Stimulated activated CD8-positive, alpha-beta memory T cell treated with anti-CD3 and anti-CD28 coated beads, Interleukin-4, amount 100 ng/mL, for 4 hours (primary cell): Measurements from ENCODE around the gene CORO2A.

Experiments used
- DNase-seq, 2 donors: peaks; one replicate each; pipeline ENCODE4 v3.0.0-alpha.2; 2020; ENCODE audit warnings: low read depth in 2 of 2, low spot score in 1 of 2

Gene CORO2A

DNA sequence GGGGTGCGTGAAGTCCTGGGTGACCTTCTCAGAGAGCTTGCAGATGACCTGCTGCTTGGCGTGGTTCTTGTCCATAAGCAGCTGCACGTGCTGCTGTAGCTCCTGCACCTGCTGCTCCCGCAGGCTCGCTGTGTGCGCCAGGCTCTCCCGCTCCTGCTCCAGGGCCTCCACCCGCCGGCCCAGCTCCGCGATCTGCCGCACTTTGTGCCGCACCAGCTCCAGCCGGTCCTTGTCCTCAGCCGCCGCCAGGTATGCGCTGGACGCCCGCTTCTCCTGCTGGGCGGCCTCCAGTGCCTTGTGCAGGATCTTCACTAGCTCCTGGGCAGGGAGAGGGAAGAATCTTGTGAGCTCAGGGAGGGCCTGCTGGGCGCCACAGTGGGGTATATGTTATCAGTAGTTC lies 28.5 kb upstream of the CORO2A start:
- no peak for DNase-seq

- no peak for DNase-seq
Observed at GRCh38 chr9:98219794-98220370, 27.4 kb upstream of the CORO2A start.

DNA sequence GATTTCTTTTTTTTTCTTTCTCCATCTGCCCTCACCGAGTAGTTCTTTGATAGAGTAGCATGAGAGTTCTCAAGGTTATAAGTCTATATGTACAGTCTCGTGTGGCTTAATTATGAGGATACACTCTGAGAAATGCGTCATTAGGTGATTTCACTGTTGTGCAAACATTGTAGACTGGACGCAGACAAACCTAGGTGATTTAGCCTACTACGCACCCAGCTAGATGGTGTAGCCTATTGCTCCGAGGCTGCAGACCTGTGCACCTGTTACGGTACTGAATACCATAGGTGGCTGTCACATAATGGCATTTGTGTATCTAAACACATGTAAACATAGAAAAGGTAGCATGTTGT lies 26.9 kb upstream of the CORO2A start:
- DNase-seq, result no peak

DNA sequence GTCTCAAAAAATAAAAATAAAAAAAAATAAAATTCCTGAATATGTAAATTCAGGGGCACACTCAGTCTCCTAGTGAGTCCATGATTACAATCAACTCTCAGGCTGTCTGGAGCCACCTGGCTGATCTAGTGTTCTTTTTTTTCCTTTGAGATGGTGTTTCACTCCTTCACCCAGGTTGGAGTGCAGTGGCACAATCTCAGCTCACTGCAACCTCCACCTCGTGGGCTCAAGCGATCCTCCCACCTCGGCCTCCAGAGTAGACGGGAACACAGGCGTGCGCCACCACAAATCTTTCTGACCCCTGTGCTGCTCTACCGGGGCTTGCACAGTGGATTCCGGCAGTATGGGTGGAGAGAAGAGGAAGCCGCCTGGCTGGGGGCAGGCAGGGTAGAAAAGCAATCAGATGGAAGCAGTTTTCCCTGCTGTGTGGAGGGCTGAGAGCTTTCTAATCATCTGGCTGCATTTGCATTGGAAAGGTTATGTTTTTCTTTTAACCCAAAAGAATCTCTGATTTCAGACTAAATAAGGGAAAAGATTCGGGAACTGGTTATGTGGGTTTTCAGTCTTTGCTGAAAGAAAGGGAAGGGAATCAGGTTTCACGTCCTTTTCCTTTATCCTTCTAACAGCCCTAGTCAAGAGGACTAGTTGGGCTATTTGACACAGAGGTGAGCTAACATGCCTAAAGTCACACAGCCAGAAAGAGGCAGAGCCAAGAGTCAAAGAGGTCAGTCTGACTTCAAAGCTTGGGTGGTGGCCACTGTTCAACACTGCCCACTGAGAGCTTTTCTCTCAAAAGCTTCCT lies 26.3 kb upstream of the CORO2A start:
- no peak for DNase-seq

DNA sequence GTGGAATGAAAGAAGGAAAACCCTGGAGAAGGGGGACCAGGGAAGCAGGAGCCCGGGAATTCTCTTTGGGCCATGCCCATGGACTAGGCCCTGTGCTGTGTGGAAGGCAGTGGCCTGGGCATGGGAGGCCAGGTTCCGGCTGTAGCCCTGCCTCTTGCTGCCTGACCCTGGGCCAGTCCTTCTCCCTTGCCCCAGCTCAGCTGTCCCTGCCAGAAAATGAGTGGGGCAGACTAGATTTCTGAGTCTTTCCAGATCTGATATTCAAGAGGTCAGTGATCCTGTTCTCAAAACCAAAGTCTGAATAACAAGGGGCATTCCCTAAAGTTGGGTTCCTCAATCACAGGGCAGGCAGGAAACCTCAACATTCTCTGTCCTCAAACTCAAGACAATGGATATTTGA lies 24.8 kb upstream of the CORO2A start:
- no peak for DNase-seq

DNA sequence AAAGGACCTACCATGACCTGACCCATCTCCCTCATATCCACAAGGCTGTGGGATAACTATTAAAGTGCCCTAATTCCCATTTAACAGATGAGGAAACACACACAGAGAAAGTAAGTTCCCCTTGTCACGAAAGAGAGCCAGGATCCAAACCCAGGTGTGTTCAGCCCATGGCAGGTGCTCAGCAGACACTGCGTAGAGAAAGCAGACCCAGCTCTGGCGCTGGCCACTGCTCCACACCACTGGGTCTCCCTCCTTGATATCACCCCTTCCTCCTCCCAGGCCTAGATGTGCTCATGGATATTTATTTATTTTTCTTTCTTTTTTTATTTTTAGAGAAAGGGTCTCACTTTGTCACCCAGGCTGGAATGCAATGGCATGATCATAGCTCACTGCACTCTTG lies 24.0 kb upstream of the CORO2A start:
- no peak for DNase-seq

- no peak for DNase-seq
Observed at GRCh38 chr9:98215821-98216220, 23.4 kb upstream of the CORO2A start.

GRCh38 chr9:98215271-98215670 lies 22.8 kb upstream of the CORO2A start:
- no peak for DNase-seq

- no peak for DNase-seq
Observed at GRCh38 chr9:98214811-98215210, 22.4 kb upstream of the CORO2A start.

- DNase-seq, result no peak
Observed at GRCh38 chr9:98211260-98211659, 18.8 kb upstream of the CORO2A start.

DNA sequence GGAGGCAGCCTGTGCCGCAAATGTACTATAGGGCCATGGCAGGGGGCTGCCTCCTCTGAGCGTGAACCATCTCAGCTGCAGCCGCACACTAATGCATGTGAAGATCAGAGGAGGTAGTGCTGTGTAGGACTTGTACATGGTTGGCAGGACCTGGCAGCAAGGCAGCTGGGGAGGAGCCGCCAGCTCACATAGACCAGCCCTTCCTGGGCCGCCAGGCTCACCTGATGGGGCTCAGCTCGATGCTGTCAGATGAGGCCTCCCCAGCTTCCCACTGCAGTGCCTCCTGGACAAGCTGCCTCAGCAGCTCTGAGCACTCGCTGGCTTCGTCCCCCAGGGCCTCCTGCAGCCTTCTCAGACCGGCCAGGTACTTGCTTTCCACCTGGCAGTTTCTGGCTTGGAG lies 18.0 kb upstream of the CORO2A start:
- DNase-seq, result no peak

GRCh38 chr9:98209530-98209929 lies 17.1 kb upstream of the CORO2A start:
- DNase-seq, result no peak

GRCh38 chr9:98208635-98209034 lies 16.2 kb upstream of the CORO2A start:
- DNase-seq, result no peak

DNA sequence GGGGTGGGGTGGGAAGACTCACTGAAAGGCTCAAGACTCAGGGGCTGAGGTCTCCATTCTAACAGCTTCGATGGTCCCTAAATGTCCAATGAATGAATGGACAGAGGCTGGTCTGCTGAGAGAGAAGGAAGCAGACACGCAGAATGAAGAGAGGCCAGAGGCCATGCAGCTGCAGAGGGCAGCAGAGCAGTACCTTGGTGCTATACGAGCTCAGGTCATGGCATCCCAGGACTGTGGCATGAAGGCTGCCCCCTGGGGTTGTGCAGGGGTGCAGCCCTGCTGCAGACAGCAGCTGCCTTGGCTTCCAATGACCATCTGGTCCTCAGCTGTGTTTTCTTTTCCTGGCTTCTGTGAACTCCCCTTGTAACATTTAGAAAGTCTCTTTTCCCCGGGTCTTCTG lies 15.2 kb upstream of the CORO2A start:
- no peak for DNase-seq

GRCh38 chr9:98206754-98207153 lies 14.3 kb upstream of the CORO2A start:
- DNase-seq, result no peak

DNA sequence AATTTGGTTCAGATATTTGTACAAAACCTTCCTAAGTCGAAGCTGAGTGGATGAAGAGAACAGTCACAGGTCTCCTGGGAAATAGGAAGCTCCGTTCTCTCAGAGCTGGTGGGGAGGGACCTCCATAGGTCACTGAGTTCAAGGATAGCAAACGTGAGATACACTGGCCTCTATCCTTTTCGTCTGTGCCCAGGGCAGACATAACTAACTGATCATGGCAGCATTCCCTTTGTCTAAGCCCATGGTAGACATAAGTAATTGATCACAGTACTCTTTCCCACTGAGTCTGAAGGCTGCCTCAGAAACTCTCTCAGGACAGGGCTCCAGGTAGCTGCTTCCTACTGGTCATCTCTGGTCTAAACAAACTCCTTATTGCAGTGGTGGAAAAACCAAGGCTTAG lies 12.3 kb upstream of the CORO2A start:
- DNase-seq, result no peak

GRCh38 chr9:98203153-98203552 lies 10.7 kb upstream of the CORO2A start:
- no peak for DNase-seq

- DNase-seq, result no peak
Observed at GRCh38 chr9:98202252-98202651, 9.8 kb upstream of the CORO2A start.

DNA sequence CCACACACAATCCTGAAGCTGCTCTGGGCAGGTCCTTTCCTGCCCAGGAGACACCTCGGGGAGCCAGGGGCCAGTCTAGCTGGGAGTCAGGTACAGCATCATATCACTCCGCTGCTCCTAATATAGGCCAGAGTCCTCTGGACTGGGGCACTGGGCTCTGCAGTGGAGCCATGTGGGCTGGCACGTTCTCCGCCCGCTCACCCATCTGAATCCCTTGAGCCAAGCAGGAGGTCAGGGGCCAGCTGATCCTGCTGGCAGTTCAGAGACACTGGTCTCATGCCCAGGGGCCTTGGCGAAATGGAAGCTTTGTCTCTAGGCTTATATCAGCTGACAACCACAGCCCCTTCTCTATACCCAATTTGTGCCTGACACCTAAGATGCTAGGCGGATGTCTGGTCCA lies 9.3 kb upstream of the CORO2A start:
- DNase-seq, result no peak

GRCh38 chr9:98201102-98201501 lies 8.7 kb upstream of the CORO2A start:
- DNase-seq, result no peak

DNA sequence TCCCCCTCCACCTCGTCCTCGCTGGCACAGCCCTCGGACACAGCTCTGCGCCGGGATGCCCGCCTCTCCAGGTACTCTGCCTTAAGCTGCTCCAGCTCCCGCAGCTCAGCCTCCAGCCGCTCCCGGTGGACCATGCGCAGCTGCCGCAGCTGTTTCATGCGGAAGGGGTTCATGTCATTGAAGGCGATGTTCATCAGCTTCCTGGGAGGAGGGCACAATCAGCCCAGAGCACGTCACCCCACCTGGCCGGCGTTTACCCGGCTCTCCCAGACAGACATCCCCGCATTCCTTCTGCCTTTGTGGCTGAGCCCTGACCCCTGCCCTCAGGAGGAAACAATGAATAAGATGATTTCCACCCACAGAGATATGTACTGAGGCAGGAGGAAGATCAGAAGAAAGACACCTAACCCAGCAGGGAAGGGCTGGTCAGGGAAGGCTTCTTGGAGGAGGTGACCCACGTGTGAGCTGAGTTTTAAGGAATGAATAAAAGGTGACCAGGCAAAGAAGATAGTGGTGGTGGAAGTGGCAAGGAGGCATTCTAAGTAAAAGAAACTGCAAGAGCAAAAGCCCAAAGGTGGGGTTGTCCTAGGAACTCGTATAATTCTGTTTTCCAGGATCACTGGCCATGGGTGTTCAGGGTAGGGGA lies 7.1 kb upstream of the CORO2A start:
- DNase-seq, result no peak

GRCh38 chr9:98195671-98196070 lies 3.2 kb upstream of the CORO2A start:
- DNase-seq, result no peak
